Neural progenitor cell (in vitro differentiated cells): ENCODE data around the gene ASMT.
"Not testable (repeated sequence)": the region's sequence is repeated elsewhere in the genome, so short reads cannot be mapped to it uniquely, and the experiment has no call there.

Source experiments
- CTCF ChIP-seq: fragments of 200-600 bp; sonication (generic); IDR thresholded peaks from 2 replicates; pipeline ENCODE4 v1.5.1; 2017; ENCODE audit warnings: antibody characterized with exemption, mild to moderate bottlenecking
- EZH2 ChIP-seq: fragments of 200-600 bp; sonication (generic); IDR thresholded peaks from 2 replicates; pipeline ENCODE4 v1.6.1; 2017; ENCODE audit warnings: antibody characterized with exemption, mild to moderate bottlenecking, moderate library complexity
- EZH2phosphoT487 ChIP-seq: fragments of 200-600 bp; sonication (generic); IDR thresholded peaks from 2 replicates; pipeline ENCODE4 v1.6.1; 2017; ENCODE audit warnings: antibody characterized with exemption

- not testable (repeated sequence) for TF ChIP-seq CTCF, EZH2, EZH2phosphoT487
Measured at GRCh38 chrX:1681856-1682255, 67.0 kb downstream of the ASMT start.
